Transverse colon (tissue), 4 donors: Measurements from ENCODE around the gene DUS4L. TPM values are rescaled to one million over a fixed set of nuclear protein-coding genes. Genes with fewer than 3 reads are reported as not detected.

ENCODE experiments used
- DNase-seq: peaks from one replicate; pipeline ENCODE4 v3.0.0-alpha.2; 2019
- H3K27ac ChIP-seq, 4 donors: fragments of 200-600 bp; sonication (generic); 2 replicates each; pipeline ENCODE4 v1.5.1; 2016 to 2018; ENCODE audit warnings: inconsistent platforms in 4 of 4
- H3K27me3 ChIP-seq: fragments of 200-600 bp; sonication (generic); 2 replicates; pipeline ENCODE4 v1.5.1; 2017; ENCODE audit warnings: inconsistent platforms
- H3K36me3 ChIP-seq, 4 donors: fragments of 200-600 bp; sonication (generic); 2 replicates each; pipeline ENCODE4 v1.5.1; 2017 to 2019; ENCODE audit warnings: inconsistent platforms in 4 of 4
- H3K4me1 ChIP-seq, 4 donors: fragments of 200-600 bp; sonication (generic); 2 replicates each; pipeline ENCODE4 v1.5.1; 2017 to 2020; ENCODE audit warnings: inconsistent platforms in 4 of 4
- H3K4me3 ChIP-seq, 4 donors: fragments of 200-600 bp; sonication (generic); 1 replicate in 1 of 4; 2 replicates in 3 of 4; pipeline versions ENCODE4 v1.5.1 to v1.6.1; 2017 to 2019; ENCODE audit warnings: inconsistent platforms in 4 of 4
- H3K9me3 ChIP-seq, 2 donors: fragments of 200-600 bp; sonication (generic); 2 replicates each; pipeline ENCODE4 v1.5.1; 2017 to 2019; ENCODE audit warnings: inconsistent platforms in 2 of 2
- CTCF ChIP-seq, 5 experiments: fragments of 200-600 bp in 3 of 5; fragments of 450-650 bp in 2 of 5; sonication (generic) in 3 of 5; IDR thresholded peaks; 1 replicate in 2 of 5; 2 replicates in 3 of 5; pipeline ENCODE4 v1.5.1; 2016 to 2017; ENCODE audit warnings: antibody characterized with exemption in 5 of 5, inconsistent platforms in 3 of 5, mild to moderate bottlenecking in 2 of 5, moderate library complexity in 1 of 5
- EP300 ChIP-seq: sonication (generic); formaldehyde crosslinking; IDR thresholded peaks from one replicate; pipeline ENCODE4 v1.6.1; 2017; ENCODE audit warnings: antibody characterized with exemption, low read depth
- POLR2A ChIP-seq: fragments of 450-650 bp; IDR thresholded peaks from one replicate; pipeline ENCODE4 v1.6.1; 2016; ENCODE audit warnings: antibody characterized with exemption, mild to moderate bottlenecking, moderate library complexity
- POLR2AphosphoS5 ChIP-seq, 3 donors: sonication (generic); formaldehyde crosslinking; IDR thresholded peaks; one replicate each; pipeline ENCODE4 v1.6.1; 2016; ENCODE audit warnings: antibody characterized with exemption in 3 of 3
- WGBS, 2 donors: methylation state at CpG; one replicate each; pipeline ENCODE4 v1.1.5; 2018; ENCODE audit warnings: low coverage in 1 of 2; 5-methylcytosine and 5-hydroxymethylcytosine counted together
- in situ Hi-C, 4 donors: fragments of 200-750 bp; cut with MboI; loops; one replicate each; pipeline versions ENCODE4 v1.15.0 to v1.15.1; 2017; ENCODE audit warnings: low sequenced_read_pairs in 3 of 4, low pct_ligation_motif_present in 1 of 4, low pct_unique_long_range_greater_than_20kb in 1 of 4
- intact Hi-C: fragments of 100-400 bp; cut with DNase I; formaldehyde crosslinking; loops from one replicate; pipeline ENCODE4 v1.15.1; 2023; ENCODE audit warnings: low total_unique reads
- total RNA-seq, 4 donors: library from RNA; depleted of rRNA; stranded (reverse); fragments of >200 nt; gene quantifications; one replicate each; pipeline ENCODE4 v1.1.0, GENCODE V29; 2016

The DUS4L gene
- total RNA-seq, 4 donors from 2014 or later = 1.2 to 10.2 (median 4.4) TPM

- intact Hi-C loops = no loop called here
Measured at GRCh38 chr7:107594961-107595737, 31.4 kb downstream of the DUS4L start.

GRCh38 chr7:107596881-107597581 is 33.3 kb downstream of the DUS4L start:
- no peak for DNase-seq
- H3K9me3 ChIP-seq = no peaks in the 10 kb centered on the region
- H3K4me3 ChIP-seq = no peak overlapping the region
- H3K27ac ChIP-seq = peak overlapping the region in 2 of 4 donors; percentile 23 to 24
- H3K27me3 ChIP-seq = no peaks in the 10 kb centered on the region
- in situ Hi-C loops = loop anchor here in 1 of 4 donors (25.0 kb wide), 2 partner anchors 265 to 410 kb away; no protein-coding TSS in a partner anchor
- intact Hi-C loops = no loop called here
- WGBS, 2 donors = 42 to 69% methylated on average over 2 to 5 of the region's 5 CpGs
- peaks cover 0 to 36% (median 8%) of the 10 kb centered on the region in 4 donors for H3K36me3 ChIP-seq
- H3K4me1 ChIP-seq = peaks cover 0 to 13% (median 5%) of the 10 kb centered on the region in 4 donors
- TF ChIP-seq EP300 = no peak

More at GRCh38 chr7:107594961-107595737, 31.4 kb downstream of the DUS4L start:
- H3K27ac ChIP-seq = peak overlapping the region; percentile 13 to 65 (median 42)
- no peak overlapping the region for H3K4me3 ChIP-seq
- TF ChIP-seq POLR2AphosphoS5 (IDR thresholded peaks at IDR 0.05) = peak in 2 of 3 donors; percentile 38 to 62
- no peak for TF ChIP-seq EP300
- TF ChIP-seq POLR2A = no peak
- TF ChIP-seq CTCF (IDR thresholded peaks at IDR 0.05) = no peak
- in situ Hi-C loops = loop anchor here in 1 of 4 donors (25.0 kb wide), 2 partner anchors 267 to 408 kb away; no protein-coding TSS in a partner anchor
- WGBS, 2 donors = 67 to 70% methylated on average over 4 of the region's 4 CpGs
- DNase-seq = no peak
- H3K9me3 ChIP-seq = no peaks in the 10 kb centered on the region
- no peaks in the 10 kb centered on the region for H3K27me3 ChIP-seq
- peaks cover 0 to 13% (median 5%) of the 10 kb centered on the region in 4 donors for H3K4me1 ChIP-seq
- peaks cover 0 to 18% (median 4%) of the 10 kb centered on the region in 4 donors for H3K36me3 ChIP-seq

- TF ChIP-seq CTCF (IDR thresholded peaks at IDR 0.05) = no peak
- no peak for TF ChIP-seq POLR2A
- TF ChIP-seq EP300 = no peak
- in situ Hi-C loops = loop anchor here in 1 of 4 donors (25.0 kb wide), 2 partner anchors 265 to 410 kb away; no protein-coding TSS in a partner anchor
- 62 to 70% methylated on average over 1 of the region's 1 CpG for WGBS, 2 donors
Measured at GRCh38 chr7:107597582-107597916, 33.8 kb downstream of the DUS4L start.

GRCh38 chr7:107597953-107598352 is 34.2 kb downstream of the DUS4L start:
- Histone ChIP-seq H3K27ac (no peak overlapping the region), H3K9me3 (no peaks in the 10 kb centered on the region), H3K36me3 (peaks cover 0 to 36% (median 10%) of the 10 kb centered on the region in 4 donors), H3K4me3 (no peak overlapping the region), H3K27me3 (no peaks in the 10 kb centered on the region), H3K4me1 (peaks cover 0 to 13% (median 5%) of the 10 kb centered on the region in 4 donors)
- intact Hi-C loops (no loop called here), in situ Hi-C loops (loop anchor here in 1 of 4 donors (25.0 kb wide), 2 partner anchors 264 to 411 kb away; no protein-coding TSS in a partner anchor)
- WGBS, 2 donors = 49 to 65% methylated on average over 3 to 4 of the region's 4 CpGs
- DNase-seq = no peak
- TF ChIP-seq EP300 (no peak), POLR2A (no peak), POLR2AphosphoS5 (IDR thresholded peaks at IDR 0.05) (no peak), CTCF (IDR thresholded peaks at IDR 0.05) (no peak)

More at GRCh38 chr7:107597582-107597916, 33.8 kb downstream of the DUS4L start:
- Histone ChIP-seq H3K36me3 (peaks cover 0 to 36% (median 10%) of the 10 kb centered on the region in 4 donors), H3K4me1 (peaks cover 0 to 13% (median 5%) of the 10 kb centered on the region in 4 donors), H3K9me3 (no peaks in the 10 kb centered on the region), H3K27me3 (no peaks in the 10 kb centered on the region), H3K27ac (peak overlapping the region in 1 of 4 donors; percentile 24), H3K4me3 (no peak overlapping the region)
- no peak for DNase-seq
- intact Hi-C loops = no loop called here
